ENCODE data around the gene CR1.
"Not testable (repeated sequence)": the region's sequence is repeated elsewhere in the genome, so short reads cannot be mapped to it uniquely, and the experiment has no call there.

The CR1 gene

DNA sequence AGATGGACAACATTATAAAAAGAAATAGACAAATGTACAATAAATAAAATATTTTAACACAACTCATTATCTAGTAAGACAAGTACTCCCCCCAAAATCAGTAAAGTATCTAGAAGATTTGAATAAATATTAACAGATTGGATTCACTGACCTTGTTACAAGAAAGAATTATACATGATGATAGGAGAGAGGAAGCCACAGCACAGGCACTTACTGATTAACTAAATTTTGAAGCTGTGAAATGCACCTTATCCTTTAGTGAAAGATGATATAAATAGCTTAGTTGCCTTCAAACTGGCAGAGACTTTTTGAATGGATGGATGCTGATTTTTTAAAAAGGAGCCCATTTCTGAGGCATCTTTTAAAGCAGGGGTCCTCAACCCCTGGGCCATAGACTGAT, 8.5 kb downstream of the CR1 start:
- ATAC-seq: no peak

DNA sequence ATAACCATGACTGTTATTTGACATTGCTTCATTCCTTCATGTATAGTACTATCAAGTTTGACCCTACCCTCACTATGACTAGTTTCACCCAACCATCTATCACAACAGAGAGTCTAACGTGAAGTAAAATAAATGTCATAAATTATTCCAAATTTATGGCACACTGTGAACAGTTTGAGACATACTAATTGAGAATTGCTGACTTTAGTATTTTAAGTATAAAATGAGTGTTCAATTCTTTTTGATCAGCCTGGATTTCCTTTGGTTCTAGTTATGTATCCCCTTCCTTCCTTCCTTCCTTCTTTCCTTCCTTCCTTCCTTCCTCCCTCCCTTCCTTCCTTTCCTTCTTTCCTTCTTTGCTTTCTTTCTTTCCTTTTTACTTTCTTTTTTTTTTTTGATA, 14.5 kb downstream of the CR1 start:
- no peak for ATAC-seq

DNA sequence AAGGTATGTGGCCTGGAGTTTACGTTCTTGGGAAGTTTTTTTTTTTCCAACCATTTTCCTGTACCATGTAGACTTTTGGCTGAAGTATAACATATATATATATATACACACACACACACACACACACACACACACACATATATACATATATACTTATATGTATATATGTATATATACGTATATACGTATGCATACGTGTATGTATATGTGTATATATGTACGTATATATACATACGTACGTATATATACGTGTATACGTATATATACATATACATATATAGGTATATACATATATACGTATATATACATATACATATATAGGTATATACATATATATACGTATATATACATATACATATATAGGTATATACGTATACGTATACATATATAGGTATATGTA, 18.9 kb downstream of the CR1 start:
- ATAC-seq: no peak

DNA sequence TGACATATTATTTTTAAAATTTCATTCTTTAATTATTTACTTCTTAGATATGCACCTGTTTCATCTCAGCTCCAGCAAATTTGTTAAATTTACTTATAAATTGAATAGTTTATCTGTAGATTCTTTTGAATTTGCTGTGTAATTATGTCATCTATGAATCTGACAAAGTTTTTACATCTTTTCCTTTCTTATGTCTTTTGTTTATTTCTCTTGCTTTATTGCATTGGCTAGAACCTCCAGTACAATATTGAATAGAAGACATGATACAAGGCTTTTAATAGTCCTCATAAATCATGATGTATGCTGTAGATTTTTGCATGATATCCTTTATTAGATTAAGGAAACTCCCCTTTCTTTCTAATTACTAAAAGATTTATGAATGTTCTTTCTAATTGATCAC, 20.8 kb downstream of the CR1 start:
- ATAC-seq: no peak

DNA sequence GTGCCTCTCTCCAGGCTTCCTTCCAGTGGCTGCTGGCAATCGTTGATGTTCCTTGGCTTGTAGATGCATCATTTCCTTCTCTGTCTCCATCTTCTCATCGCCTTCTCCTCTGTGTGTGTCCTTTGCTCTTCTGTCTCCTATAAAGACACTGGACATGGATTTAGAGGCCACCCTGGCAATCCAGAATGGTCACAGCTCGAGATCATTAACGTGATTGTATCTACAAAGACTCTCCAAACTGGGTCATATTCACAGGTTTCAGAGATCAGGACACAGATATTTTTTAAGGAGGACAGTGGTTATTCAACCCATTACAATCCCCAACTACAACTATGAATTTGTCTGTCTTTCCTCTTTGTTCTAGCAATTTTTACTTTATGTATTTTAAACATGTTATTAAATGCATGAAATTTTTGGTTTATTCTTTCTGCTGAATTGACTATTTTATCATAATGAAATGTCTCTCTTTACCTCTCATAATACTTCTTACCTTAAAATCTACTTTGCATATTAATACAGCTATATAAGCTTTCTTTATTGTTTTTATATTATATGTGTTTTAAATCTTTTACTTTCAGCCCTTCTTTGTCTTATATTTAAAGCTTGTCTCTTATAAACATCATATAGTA, 22.8 kb downstream of the CR1 start:
- ATAC-seq: no peak

DNA sequence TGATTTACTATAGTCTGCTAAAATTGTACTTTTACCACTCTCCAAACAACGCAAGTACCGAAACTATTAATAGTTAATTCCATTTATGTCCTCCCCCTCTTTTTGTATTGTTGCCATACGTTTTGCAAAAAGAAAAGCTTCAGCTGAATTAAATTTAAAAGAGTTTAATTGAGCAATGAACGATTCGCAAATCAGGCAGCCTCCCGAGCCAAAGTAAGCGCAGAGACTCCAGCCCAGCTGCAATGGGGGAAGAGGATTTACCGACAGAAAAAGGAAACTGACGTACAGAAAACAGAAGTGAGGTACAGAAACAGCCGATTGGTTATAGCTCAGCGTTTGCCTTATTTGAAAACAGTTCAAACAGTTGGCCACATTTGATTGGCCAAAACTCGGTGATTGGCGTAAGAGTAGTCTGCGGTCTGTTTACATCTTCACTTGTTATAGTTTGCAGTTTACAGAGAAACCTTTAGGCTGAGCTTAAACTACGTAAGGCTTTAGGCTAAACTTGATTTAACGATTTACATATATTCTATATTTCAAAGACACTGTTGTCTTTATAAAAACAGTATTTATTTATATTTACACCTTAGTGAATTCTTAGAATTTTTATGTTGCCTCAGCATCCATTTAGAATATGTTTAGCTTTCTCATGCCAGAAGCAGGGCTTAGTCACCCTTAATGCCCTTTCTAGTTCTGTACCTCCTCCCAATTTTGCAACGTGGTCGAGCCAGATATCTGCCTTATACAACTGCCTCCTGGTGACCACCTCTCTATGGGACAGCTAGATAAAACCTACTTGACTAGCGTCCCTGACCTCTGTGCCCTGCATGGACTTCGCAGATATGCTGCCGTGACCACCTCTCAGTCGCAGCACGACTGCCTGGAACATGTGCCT, 23.8 kb downstream of the CR1 start:
- ATAC-seq: no peak

DNA sequence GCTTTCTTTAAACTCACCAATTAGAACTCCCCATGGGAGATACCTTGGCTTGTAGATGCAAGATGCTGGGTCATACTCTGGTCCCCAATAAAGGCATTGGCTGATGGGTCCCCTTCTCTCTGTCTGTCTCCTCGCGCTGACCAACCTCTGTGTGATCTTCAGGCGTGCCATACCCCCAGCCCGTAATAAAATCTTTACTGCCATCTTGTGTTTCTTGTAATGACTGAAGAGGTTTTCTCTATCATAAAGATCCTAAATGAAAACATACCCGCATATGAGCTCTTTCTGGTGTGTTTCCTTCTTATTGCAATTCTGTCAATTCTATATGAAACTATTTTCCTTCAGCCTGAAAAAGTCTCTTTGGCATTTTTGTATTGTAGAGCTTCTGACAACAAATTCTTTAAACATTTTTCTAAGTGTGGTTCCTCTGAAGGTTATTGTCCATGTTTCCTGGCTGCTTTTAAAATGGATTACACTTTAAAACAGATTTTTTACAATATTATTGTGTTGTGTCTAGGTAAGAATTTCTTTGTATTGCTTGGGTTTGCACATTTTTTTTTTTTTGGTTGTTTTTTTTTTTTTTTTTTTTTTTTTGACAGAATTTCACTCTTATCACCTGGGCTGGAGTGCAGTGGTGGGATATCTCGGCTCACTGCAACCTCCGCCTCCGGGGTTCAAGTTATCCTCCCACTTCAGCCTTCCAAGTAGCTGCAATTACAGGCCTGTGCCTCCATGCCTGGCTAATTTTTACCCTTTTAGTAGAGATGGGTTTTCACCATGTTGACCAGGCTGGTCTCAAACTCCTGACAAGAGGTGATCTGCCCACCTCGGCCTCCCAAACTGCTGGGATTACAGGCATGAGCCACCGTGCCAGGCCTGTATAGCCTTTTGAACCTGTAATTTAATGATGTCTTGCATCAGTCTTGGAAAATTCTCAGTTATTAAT, 24.7 kb downstream of the CR1 start:
- ATAC-seq: not testable (repeated sequence)

DNA sequence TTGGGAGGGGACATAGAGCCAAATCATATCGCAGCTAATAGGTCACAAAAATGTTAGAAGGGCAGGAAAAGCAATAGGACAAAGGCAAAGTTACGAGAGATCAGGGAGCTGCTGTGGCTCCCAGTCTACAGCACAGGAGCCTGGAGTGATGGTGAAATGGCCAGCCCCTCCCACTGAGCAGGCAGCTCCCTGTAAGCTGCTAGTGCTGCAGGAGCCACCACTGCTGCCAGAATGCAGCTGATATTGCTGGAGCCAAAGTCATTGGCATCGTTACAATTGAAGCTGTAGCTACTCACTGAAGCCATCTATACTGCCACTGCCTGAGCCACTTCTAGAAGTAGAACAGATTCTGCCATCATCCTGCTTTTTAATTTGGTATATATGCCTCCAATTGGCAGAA, 29.3 kb downstream of the CR1 start:
- not testable (repeated sequence) for ATAC-seq

DNA sequence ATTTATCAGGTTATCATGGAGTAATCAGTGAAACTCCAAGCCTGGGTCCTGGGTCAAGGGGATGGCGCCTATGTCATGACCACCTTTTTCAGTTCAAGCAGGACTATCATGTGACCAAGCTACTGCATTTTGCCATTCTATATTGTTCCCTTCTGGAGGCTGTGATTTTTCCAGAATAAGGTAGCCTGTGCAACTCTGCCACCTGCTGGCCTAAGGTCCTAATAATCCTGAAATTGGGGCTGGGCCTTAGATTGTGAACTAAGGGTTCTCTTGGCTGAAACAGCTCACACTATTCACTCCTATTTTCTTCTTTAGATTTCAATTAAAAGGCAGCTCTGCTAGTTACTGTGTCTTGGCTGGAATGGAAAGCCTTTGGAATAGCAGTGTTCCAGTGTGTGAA, 32.4 kb downstream of the CR1 start:
- ATAC-seq: peak in 1 of 2 donors; percentile 41

DNA sequence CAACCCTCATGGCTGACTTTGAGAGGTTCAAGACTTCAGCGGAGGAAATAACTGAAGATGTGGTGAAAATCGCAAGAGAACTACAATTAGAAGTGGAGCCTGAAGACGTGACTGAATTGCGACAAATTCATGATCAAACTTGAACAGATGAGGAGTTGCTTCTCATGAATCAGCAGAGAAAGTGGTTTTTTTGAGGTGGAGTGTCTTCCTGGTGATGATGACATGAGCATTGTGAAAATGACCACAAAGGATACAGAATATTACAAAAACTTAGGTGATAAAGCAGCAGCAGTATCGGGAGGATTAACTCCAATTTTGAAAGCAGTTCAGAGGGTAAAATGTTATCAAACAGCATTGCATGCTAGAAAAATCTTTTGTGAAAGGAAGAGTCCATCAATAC, 40.3 kb downstream of the CR1 start:
- not testable (repeated sequence) for ATAC-seq

DNA sequence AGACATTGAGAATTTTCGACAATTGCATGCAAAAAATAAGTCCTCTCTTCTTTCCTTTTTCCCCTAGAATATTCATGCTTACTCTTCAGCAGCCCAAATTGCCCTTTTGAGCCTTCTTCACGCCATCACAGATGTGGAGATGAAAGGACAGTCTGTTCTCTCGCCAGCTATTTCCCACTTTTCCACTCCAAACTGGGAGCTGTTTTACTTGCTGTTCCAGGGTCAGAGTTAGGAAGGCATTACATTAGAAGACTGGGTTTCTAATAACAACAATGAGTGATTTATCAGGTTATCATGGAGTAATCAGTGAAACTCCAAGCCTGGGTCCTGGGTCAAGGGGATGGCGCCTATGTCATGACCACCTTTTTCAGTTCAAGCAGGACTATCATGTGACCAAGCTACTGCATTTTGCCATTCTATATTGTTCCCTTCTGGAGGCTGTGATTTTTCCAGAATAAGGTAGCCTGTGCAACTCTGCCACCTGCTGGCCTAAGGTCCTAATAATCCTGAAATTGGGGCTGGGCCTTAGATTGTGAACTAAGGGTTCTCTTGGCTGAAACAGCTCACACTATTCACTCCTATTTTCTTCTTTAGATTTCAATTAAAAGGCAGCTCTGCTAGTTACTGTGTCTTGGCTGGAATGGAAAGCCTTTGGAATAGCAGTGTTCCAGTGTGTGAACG, 50.9 kb downstream of the CR1 start:
- ATAC-seq: not testable (repeated sequence)

DNA sequence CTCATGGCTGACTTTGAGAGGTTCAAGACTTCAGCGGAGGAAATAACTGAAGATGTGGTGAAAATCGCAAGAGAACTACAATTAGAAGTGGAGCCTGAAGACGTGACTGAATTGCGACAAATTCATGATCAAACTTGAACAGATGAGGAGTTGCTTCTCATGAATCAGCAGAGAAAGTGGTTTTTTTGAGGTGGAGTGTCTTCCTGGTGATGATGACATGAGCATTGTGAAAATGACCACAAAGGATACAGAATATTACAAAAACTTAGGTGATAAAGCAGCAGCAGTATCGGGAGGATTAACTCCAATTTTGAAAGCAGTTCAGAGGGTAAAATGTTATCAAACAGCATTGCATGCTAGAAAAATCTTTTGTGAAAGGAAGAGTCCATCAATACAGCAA, 58.9 kb downstream of the CR1 start:
- ATAC-seq: not testable (repeated sequence)

DNA sequence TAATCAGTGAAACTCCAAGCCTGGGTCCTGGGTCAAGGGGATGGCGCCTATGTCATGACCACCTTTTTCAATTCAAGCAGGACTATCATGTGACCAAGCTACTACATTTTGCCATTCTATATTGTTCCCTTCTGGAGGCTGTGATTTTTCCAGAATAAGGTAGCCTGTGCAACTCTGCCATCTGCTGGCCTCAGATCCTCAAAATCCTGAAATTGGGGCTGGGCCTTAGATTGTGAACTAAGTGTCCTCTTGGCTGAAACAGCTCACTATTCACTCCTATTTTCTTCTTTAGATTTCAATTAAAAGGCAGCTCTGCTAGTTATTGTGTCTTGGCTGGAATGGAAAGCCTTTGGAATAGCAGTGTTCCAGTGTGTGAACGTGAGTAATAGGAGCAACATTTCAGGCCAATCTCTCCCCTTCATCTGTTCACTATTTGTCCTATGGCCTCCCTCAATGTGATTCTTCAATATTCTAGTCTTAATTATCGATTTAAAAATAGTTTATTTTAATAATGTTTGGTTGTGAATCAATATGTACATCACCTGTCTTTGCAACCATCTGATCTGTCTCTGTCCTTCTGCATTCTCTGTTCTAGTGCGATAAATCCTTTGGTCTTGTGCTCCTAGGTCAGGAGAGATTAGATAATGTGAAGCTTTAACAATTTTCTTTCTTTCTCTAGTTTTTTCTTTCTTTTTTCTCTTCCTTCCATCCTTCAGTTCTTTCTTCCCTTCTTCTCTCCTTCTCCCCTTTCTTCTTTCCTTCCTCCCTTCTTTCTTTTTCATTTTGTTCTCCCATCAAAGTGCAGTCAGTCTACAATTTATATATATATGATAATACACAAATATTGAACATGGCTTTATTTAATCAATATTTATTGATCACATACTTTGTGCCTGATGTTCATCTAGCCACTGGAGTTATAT, 69.8 kb downstream of the CR1 start:
- ATAC-seq: no peak

DNA sequence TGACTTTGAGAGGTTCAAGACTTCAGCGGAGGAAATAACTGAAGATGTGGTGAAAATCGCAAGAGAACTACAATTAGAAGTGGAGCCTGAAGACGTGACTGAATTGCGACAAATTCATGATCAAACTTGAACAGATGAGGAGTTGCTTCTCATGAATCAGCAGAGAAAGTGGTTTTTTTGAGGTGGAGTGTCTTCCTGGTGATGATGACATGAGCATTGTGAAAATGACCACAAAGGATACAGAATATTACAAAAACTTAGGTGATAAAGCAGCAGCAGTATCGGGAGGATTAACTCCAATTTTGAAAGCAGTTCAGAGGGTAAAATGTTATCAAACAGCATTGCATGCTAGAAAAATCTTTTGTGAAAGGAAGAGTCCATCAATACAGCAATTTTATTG, 76.0 kb downstream of the CR1 start:
- ATAC-seq: not testable (repeated sequence)

DNA sequence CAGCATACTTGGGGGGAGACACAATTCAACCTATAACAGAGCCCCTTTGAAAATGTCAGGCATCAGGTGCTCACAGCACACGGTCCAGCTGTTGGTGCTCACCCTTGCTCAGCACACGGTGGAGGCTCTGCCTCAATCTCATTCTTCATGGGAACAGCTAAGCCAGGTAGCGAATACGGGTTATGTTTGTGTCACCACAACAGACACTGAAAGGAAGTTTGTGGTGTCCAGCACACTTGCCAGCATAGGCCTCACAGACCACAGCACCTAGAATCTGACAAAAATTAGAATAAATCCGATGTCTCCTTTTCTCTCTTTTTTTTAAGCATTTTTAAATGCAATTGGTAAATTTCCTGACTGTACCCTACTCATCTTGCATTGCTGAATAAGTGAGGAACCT, 77.1 kb downstream of the CR1 start:
- ATAC-seq: not testable (repeated sequence)

DNA sequence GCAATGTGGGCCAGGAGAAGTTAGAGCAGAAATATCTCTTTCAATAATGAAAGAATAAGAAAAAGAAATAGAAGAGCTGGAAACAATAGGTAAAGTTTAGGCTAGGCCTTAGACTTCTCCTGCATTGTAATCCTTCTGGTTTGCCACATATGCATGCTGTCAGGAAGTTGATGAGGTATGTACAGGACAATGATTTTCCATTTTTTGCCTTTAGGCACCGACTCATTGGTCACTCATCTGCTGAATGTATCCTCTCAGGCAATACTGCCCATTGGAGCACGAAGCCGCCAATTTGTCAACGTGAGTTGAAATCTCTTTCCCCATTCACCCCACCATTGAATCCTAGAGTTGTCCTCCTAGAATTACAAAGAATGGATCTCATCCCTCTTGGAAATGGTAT, 79.4 kb downstream of the CR1 start:
- not testable (repeated sequence) for ATAC-seq

DNA sequence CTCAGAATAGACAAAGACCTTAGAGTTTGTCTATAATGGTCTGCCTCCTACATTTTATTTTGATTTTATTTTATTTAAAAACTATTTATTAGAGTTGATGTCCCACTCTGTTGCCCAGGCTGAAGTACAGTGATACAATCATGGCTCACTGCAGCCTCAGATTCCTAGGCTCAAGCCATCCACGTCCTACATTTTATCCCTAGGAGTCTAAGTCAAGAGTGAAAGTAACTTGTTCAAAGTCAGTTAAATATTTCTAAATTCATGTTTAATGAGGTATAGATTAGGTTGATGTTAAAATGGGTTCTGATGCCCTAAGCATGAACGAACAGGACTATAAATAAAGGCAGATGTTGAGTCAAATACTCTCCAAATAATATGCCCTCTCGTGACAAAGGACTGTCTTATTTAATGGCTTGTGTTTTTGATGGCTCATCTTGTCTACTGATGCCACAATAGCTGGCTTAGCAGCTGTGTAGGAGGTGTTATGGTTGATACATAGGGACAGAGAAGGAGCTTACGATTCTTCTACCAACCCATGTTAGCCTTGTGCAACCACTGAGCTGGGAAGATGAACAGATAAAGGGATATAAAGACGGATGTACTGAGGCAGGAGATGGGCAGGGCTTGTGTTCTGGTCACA, 83.0 kb downstream of the CR1 start:
- ATAC-seq: no peak

DNA sequence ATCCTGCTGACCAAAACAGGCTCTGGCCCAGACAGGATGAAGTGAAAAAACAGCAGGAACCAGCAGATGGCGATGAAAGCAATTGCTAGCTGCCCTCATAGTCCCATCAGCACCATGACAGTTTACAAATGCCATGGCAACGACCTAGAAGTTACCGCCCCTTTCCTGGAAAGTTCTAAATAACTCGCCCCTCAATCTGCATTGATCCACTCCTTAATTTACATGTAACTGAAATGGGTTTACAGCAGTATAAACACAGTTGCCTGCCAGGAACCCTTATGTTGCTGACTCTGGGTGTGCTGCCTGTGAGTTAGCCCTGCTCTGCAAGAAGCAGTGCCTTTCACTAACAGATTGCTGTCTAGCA, 83.5 kb downstream of the CR1 start:
- peak in 1 of 2 donors; percentile 24 for ATAC-seq

DNA sequence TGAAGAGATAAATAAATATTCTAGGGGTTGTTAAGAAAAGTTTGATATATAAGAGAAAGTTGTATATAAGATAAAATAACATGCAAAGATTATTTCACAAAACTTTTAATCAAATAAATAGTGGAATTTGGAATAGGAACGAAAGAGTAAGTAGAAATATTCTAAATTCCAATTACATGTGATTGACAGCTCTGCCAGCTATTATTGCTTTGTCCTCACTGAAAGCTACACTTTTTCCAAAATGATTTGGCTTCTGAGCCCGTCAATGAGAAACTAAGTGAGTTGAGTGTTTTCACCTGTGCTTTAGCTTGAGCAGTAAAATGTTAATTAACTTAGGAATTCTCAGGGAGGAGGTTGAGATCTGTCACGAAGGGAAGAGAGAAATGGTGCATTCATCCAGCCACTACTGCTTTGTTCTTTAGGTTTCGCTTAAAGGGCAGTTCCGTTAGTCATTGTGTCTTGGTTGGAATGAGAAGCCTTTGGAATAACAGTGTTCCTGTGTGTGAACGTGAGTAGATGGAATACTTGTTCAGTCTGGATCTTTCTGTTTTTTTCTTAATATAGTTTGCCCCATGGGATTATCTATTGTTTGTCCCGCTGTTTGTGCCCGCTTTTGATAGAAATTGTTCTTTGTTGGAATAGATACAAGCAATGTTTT, 85.7 kb downstream of the CR1 start:
- no peak for ATAC-seq

DNA sequence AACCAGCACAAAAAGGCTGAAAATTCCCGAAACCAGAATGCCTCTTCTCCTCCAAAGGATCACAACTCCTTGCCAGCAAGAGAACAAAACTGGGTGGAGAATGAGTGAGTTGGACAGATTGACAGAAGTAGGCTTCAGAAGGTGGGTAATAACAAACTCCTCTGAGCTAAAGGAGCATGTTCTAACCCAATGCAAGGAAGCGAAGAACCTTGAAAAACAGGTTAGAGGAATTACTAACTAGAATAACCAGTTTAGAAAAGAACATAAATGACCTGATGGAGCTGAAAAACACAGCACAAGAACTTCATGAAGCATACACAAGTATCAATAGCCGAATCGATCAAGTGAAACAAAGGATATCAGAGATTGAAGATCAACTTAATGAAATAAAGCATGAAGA, 93.5 kb downstream of the CR1 start:
- ATAC-seq: not testable (repeated sequence)
